Naive thymus-derived CD4-positive, alpha-beta T cell (primary cell): Measurements from ENCODE around the gene RPS15. TPM values are rescaled to one million over a fixed set of nuclear protein-coding genes. Genes with fewer than 3 reads are reported as not detected.

Experiments used
- ATAC-seq: fragments of 150-1000 bp; cut with Tn5 transposase; 2 replicates; pipeline ENCODE4 v1.10.0; 2021; ENCODE audit warnings: mild to moderate bottlenecking, moderate library complexity
- CTCF ChIA-PET: fragments of 350-600 bp; sonication (Branson Sonifier 250); formaldehyde crosslinking; loops from one replicate; lab custom pipeline; 2021; ENCODE audit warnings: antibody characterized with exemption; lab: Charles Lee
- POLR2A ChIA-PET: fragments of 350-600 bp; sonication (Branson Sonifier 250); formaldehyde crosslinking; loops from one replicate; lab custom pipeline; 2021; ENCODE audit warnings: antibody characterized with exemption, inconsistent platforms; lab: Charles Lee
- DNase-seq, 9 donors: peaks; one replicate each; pipeline versions ENCODE4 v3.0.0 to v3.0.0-alpha.2; 2020 to 2022; ENCODE audit warnings: mixed read lengths in 1 of 9
- H3K27ac ChIP-seq: one replicate; pipeline ENCODE4 v1.7.0; 2013; ENCODE audit warnings: mild to moderate bottlenecking, low read depth, low read length, moderate library complexity
- H3K27me3 ChIP-seq, 2 donors: one replicate each; pipeline ENCODE4 v1.7.0; 2013; ENCODE audit warnings: low read length in 2 of 2, mild to moderate bottlenecking in 2 of 2, moderate library complexity in 2 of 2; ENCODE audit not compliant: control insufficient read depth in 2 of 2, insufficient read depth in 2 of 2
- H3K36me3 ChIP-seq, 3 experiments: 1 replicate in 2 of 3; 2 replicates in 1 of 3; pipeline ENCODE4 v1.7.0; 2013; ENCODE audit warnings: low read length in 3 of 3, mild to moderate bottlenecking in 3 of 3, moderate library complexity in 1 of 3; ENCODE audit not compliant: insufficient read depth in 3 of 3, control insufficient read depth in 2 of 3
- H3K4me1 ChIP-seq, 2 donors: one replicate each; pipeline ENCODE4 v1.7.0; 2013; ENCODE audit warnings: low read length in 2 of 2, mild to moderate bottlenecking in 2 of 2, moderate library complexity in 1 of 2; ENCODE audit not compliant: control insufficient read depth in 2 of 2, insufficient read depth in 2 of 2
- H3K4me3 ChIP-seq: 2 replicates; pipeline ENCODE4 v1.7.0; 2013; ENCODE audit warnings: mild to moderate bottlenecking, low read length
- H3K9me3 ChIP-seq, 3 experiments: 1 replicate in 2 of 3; 2 replicates in 1 of 3; pipeline ENCODE4 v1.7.0; 2013; ENCODE audit warnings: low read length in 3 of 3; ENCODE audit not compliant: control insufficient read depth in 2 of 3
- H3K27ac Mint-ChIP-seq, 9 donors: one replicate each; pipeline ENCODE4 v1.8.0; 2020 to 2022; ENCODE audit warnings: mixed read lengths in 9 of 9, mild to moderate bottlenecking in 8 of 9, moderate library complexity in 5 of 9, inconsistent platforms in 2 of 9
- H3K27me3 Mint-ChIP-seq, 5 donors: one replicate each; pipeline ENCODE4 v1.8.0; 2021 to 2022; ENCODE audit warnings: mixed read lengths in 5 of 5, mild to moderate bottlenecking in 1 of 5
- H3K36me3 Mint-ChIP-seq, 5 donors: one replicate each; pipeline ENCODE4 v1.8.0; 2020 to 2022; ENCODE audit warnings: mixed read lengths in 5 of 5, mild to moderate bottlenecking in 3 of 5, inconsistent platforms in 1 of 5
- H3K4me1 Mint-ChIP-seq, 7 donors: one replicate each; pipeline ENCODE4 v1.8.0; 2020 to 2022; ENCODE audit warnings: mixed read lengths in 7 of 7, mild to moderate bottlenecking in 3 of 7, inconsistent platforms in 1 of 7
- H3K4me3 Mint-ChIP-seq, 10 donors: one replicate each; pipeline ENCODE4 v1.8.0; 2020 to 2022; ENCODE audit warnings: mild to moderate bottlenecking in 10 of 10, mixed read lengths in 10 of 10, moderate library complexity in 6 of 10, inconsistent platforms in 2 of 10
- H3K9me3 Mint-ChIP-seq, 11 donors: one replicate each; pipeline ENCODE4 v1.8.0; 2020 to 2022; ENCODE audit warnings: mixed read lengths in 11 of 11, mild to moderate bottlenecking in 4 of 11, inconsistent platforms in 1 of 11, moderate library complexity in 1 of 11
- intact Hi-C, 2 donors: fragments of 100-400 bp; cut with micrococcal nuclease; formaldehyde crosslinking; loops; one replicate each; pipeline ENCODE4 v1.15.1; 2023
- polyA plus RNA-seq, 2 donors: library from polyadenylated mRNA; unstranded; fragments of 300-500 nt; fragmentation: Illumina TruSeq; gene quantifications; one replicate each; pipeline ENCODE4 v1.2.3, GENCODE V29; 2021
- total RNA-seq, 6 experiments: library from RNA in 5 of 6; stranded (reverse) in 5 of 6; gene quantifications; 1 replicate in 5 of 6; 2 replicates in 1 of 6; pipeline ENCODE4 v1.2.3 and lab custom pipeline; 2021 to 2026

Gene RPS15
- total and polyA plus RNA-seq, 7 experiments from 2014 or later: 1,300 to 3,761 (median 2,017) TPM

DNA sequence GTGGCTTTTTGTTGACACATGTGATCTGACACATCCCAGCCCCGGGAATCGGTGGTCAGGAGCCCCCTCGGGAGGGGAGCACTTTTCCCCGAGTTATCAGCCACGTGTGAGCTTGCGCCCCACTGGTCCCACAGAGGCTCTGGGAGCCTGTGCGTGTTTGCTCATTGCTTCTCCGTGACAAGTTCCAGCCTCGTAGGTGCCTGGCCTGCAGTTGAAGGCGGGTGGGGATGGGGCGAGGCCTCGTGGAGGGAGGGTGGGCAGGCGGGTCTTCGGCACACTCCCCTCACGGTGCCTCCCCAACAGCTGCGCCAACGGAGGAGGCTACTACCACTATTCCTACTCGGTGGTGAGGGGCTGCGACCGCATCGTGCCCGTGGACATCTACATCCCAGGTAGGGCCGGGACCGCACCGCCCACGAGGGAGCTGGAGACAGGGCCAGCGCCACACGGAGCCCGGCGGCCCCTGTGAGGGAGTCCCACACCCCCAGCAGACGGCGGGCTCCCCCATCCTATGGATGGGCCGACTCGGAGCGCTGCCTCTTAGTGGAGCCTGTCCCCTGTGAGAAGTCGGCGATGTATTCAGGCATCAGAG is 45.2 kb upstream of the RPS15 start:
- Mint-ChIP-seq H3K27ac (no peak overlapping the region), H3K27me3 (no peaks in the 10 kb centered on the region), H3K9me3 (no peaks in the 10 kb centered on the region), H3K36me3 (peaks cover 0 to 18% (median 9%) of the 10 kb centered on the region in 5 donors), H3K4me3 (no peak overlapping the region), H3K4me1 (peaks cover 0 to 13% (median 7%) of the 10 kb centered on the region in 7 donors)
- Histone ChIP-seq H3K9me3 (no peaks in the 10 kb centered on the region), H3K27ac (no peak overlapping the region), H3K27me3 (no peaks in the 10 kb centered on the region), H3K4me1 (peaks cover 0 to 6% of the 10 kb centered on the region in 2 donors), H3K36me3 (peaks cover 3 to 65% (median 5%) of the 10 kb centered on the region in 3 experiments), H3K4me3 (no peak overlapping the region)
- intact Hi-C loops: no loop called here
- DNase-seq (no peak), ATAC-seq (no peak)
- ChIA-PET CTCF (no interaction called here), POLR2A (no interaction called here)

GRCh38 chr19:1393841-1394240 is 44.4 kb upstream of the RPS15 start:
- Mint-ChIP-seq H3K36me3 (peaks cover 0 to 16% (median 7%) of the 10 kb centered on the region in 5 donors), H3K4me1 (peaks cover 0 to 12% (median 7%) of the 10 kb centered on the region in 7 donors), H3K9me3 (no peaks in the 10 kb centered on the region), H3K27me3 (no peaks in the 10 kb centered on the region), H3K4me3 (no peak overlapping the region), H3K27ac (no peak overlapping the region)
- intact Hi-C loops: no loop called here
- DNase-seq: no peak
- Histone ChIP-seq H3K27me3 (no peaks in the 10 kb centered on the region), H3K27ac (no peak overlapping the region), H3K36me3 (peaks cover 0 to 57% (median 5%) of the 10 kb centered on the region in 3 experiments), H3K4me1 (peaks cover 0 to 6% of the 10 kb centered on the region in 2 donors), H3K4me3 (no peak overlapping the region), H3K9me3 (no peaks in the 10 kb centered on the region)
- ChIA-PET POLR2A (no interaction called here), CTCF (no interaction called here)
- ATAC-seq: no peak

- peaks cover 0 to 10% (median under 1%) of the 10 kb centered on the region in 5 donors for H3K36me3 Mint-ChIP-seq
- POLR2A ChIA-PET: interaction anchor here (0.6 to 1.1 kb wide), 2 partner anchors 14 to 36 kb away, joined by 3 read pairs; no protein-coding TSS in a partner anchor
- DNase-seq (no peak), ATAC-seq (no peak)
- H3K27ac Mint-ChIP-seq: no peak overlapping the region
- H3K27me3 Mint-ChIP-seq: no peaks in the 10 kb centered on the region
- H3K9me3 ChIP-seq: no peaks in the 10 kb centered on the region
- no peaks in the 10 kb centered on the region for H3K9me3 Mint-ChIP-seq
- H3K4me1 ChIP-seq: peaks cover 0 to 6% of the 10 kb centered on the region in 2 donors
- no peak overlapping the region for H3K4me3 ChIP-seq
- peaks cover 0 to 50% (median 0%) of the 10 kb centered on the region in 3 experiments for H3K36me3 ChIP-seq
- peaks cover 0 to 7% (median 4%) of the 10 kb centered on the region in 7 donors for H3K4me1 Mint-ChIP-seq
- H3K27ac ChIP-seq: no peak overlapping the region
- no peaks in the 10 kb centered on the region for H3K27me3 ChIP-seq
- intact Hi-C loops: no loop called here
- CTCF ChIA-PET: no interaction called here
- no peak overlapping the region for H3K4me3 Mint-ChIP-seq
These were observed 43.7 kb upstream of the RPS15 start for GRCh38 chr19:1394252-1395193.

DNA sequence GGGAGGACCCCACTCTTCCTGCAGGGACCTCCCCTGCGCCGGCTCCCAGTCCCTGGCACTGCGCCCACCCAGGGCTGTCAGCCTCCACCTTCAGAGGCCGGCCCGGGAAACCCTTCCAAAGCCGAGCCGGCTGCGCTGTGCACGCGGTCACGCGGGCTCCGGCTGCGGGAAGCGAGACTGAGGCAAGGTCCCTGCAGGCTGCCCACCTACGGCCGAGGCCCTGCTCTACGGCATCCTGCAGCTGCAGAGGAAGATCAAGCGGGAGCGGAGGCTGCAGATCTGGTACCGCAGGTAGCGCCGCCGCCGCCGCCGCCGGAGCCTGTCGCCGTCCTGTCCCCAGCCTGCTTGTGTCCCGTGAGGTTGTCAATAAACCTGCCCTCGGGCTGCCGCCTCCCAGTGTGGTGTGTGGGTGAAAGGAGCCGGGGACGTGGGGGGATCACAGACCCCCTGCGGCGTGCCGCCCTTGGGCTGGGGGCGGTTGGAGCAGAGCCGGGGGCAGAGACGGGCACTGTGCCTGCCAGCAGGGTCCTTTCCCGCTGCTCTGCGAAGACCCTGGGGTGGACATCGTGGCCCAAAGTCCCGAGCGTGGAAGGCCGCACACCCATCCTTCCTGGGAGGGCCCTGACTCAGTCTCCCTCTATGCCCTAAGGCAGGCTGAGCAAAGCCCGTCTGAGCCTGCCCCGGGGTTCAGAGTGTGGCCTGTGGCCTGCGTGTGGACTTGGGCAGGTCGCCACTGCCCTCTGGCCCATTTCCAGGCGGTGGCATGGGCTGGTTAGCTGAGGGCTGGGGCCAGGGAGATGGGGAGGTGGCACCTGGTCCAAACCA is 42.8 kb upstream of the RPS15 start:
- POLR2A ChIA-PET: interaction anchor here (1.1 kb wide), 1 partner anchor 35 kb away, joined by 3 read pairs; no protein-coding TSS in a partner anchor
- Mint-ChIP-seq H3K27me3 (no peaks in the 10 kb centered on the region), H3K27ac (no peak overlapping the region), H3K4me1 (peaks cover 0 to 11% (median 7%) of the 10 kb centered on the region in 7 donors), H3K36me3 (peaks cover 0 to 10% (median 0%) of the 10 kb centered on the region in 5 donors), H3K4me3 (no peak overlapping the region), H3K9me3 (no peaks in the 10 kb centered on the region)
- Histone ChIP-seq H3K36me3 (peaks cover 0 to 43% (median 0%) of the 10 kb centered on the region in 3 experiments), H3K27me3 (no peaks in the 10 kb centered on the region), H3K27ac (no peak overlapping the region), H3K4me3 (no peak overlapping the region), H3K4me1 (peaks cover 0 to 9% of the 10 kb centered on the region in 2 donors), H3K9me3 (no peaks in the 10 kb centered on the region)
- no peak for ATAC-seq
- intact Hi-C loops: no loop called here
- CTCF ChIA-PET: no interaction called here
- no peak for DNase-seq

GRCh38 chr19:1396019-1396767 is 42.0 kb upstream of the RPS15 start:
- no peak overlapping the region for H3K27ac Mint-ChIP-seq
- H3K4me1 Mint-ChIP-seq: peaks cover 0 to 11% (median 7%) of the 10 kb centered on the region in 7 donors
- DNase-seq (no peak), ATAC-seq (no peak)
- no peaks in the 10 kb centered on the region for H3K9me3 ChIP-seq
- no peak overlapping the region for H3K4me3 Mint-ChIP-seq
- H3K27me3 Mint-ChIP-seq: no peaks in the 10 kb centered on the region
- ChIA-PET POLR2A (interaction anchor here (0.6 kb wide), 1 partner anchor 13 kb away, joined by 3 read pairs; no protein-coding TSS in a partner anchor), CTCF (no interaction called here)
- peaks cover 0 to 8% (median 0%) of the 10 kb centered on the region in 5 donors for H3K36me3 Mint-ChIP-seq
- H3K9me3 Mint-ChIP-seq: no peaks in the 10 kb centered on the region
- H3K27ac ChIP-seq: no peak overlapping the region
- intact Hi-C loops: no loop called here
- H3K36me3 ChIP-seq: peaks cover 0 to 35% (median 0%) of the 10 kb centered on the region in 3 experiments
- no peaks in the 10 kb centered on the region for H3K27me3 ChIP-seq
- peaks cover 0 to 16% of the 10 kb centered on the region in 2 donors for H3K4me1 ChIP-seq
- no peak overlapping the region for H3K4me3 ChIP-seq
